CD14-positive monocyte (primary cell): Measurements from ENCODE around the gene RNF217. TPM values are rescaled to one million over a fixed set of nuclear protein-coding genes. Genes with fewer than 3 reads are reported as not detected.

Source experiments
- DNase-seq, 3 donors: peaks; one replicate each; pipeline ENCODE4 v3.0.0-alpha.2; 2011 to 2022
- H2AFZ ChIP-seq: 2 replicates; pipeline ENCODE4 v1.6.0; 2012; ENCODE audit warnings: mild to moderate bottlenecking, low read depth, low read length, inconsistent platforms; ENCODE audit not compliant: insufficient read depth, poor library complexity, severe bottlenecking
- H3K27ac ChIP-seq, 2 donors: 1 replicate in 1 of 2; 2 replicates in 1 of 2; pipeline ENCODE4 v1.5.1; 2012 to 2013; ENCODE audit warnings: low read length in 2 of 2, control low read depth in 1 of 2, inconsistent platforms in 1 of 2, low read depth in 1 of 2, mild to moderate bottlenecking in 1 of 2
- H3K27me3 ChIP-seq, 2 donors: one replicate each; pipeline versions ENCODE4 v1.6.0 to v1.6.1; 2011 to 2013; ENCODE audit warnings: low read length in 2 of 2; ENCODE audit not compliant: control insufficient read depth in 2 of 2, insufficient read depth in 2 of 2
- H3K36me3 ChIP-seq, 2 donors: replicated peaks in 1 of 2; 1 replicate in 1 of 2; 2 replicates in 1 of 2; pipeline versions ENCODE4 v1.5.1 to v1.6.1; 2012 to 2013; ENCODE audit warnings: low read length in 2 of 2, control low read depth in 1 of 2, inconsistent platforms in 1 of 2, mild to moderate bottlenecking in 1 of 2; ENCODE audit not compliant: insufficient read depth in 2 of 2, control insufficient read depth in 1 of 2
- H3K4me1 ChIP-seq, 2 donors: 1 replicate in 1 of 2; 2 replicates in 1 of 2; pipeline versions ENCODE4 v1.5.1 to v1.6.1; 2012 to 2013; ENCODE audit warnings: low read length in 2 of 2, control low read depth in 1 of 2, inconsistent platforms in 1 of 2, mild to moderate bottlenecking in 1 of 2, moderate library complexity in 1 of 2; ENCODE audit not compliant: insufficient read depth in 2 of 2, control insufficient read depth in 1 of 2
- H3K4me2 ChIP-seq: replicated peaks from 2 replicates; pipeline ENCODE3; 2012; ENCODE audit warnings: low read length, moderate library complexity, mild to moderate bottlenecking; ENCODE audit not compliant: poor library complexity, severe bottlenecking; ENCODE audit errors: extremely low read depth
- H3K4me3 ChIP-seq, 3 experiments: fragments of 200-600 bp in 1 of 3; sonication (generic) in 1 of 3; replicated peaks in 1 of 3; 1 replicate in 2 of 3; 2 replicates in 1 of 3; pipeline ENCODE4 v1.5.1; 2011 to 2013; ENCODE audit warnings: low read length in 3 of 3, mild to moderate bottlenecking in 3 of 3, control low read depth in 2 of 3, low read depth in 2 of 3, inconsistent platforms in 1 of 3, moderate library complexity in 1 of 3
- H3K79me2 ChIP-seq: 2 replicates; pipeline ENCODE4 v1.6.0; 2012; ENCODE audit warnings: mild to moderate bottlenecking, control low read depth, inconsistent platforms, low read length, moderate library complexity; ENCODE audit not compliant: insufficient read depth
- H3K9ac ChIP-seq: 2 replicates; pipeline ENCODE4 v1.6.0; 2017; ENCODE audit warnings: low read length, mild to moderate bottlenecking; ENCODE audit not compliant: insufficient read depth, poor library complexity, severe bottlenecking
- H3K9me3 ChIP-seq, 2 donors: replicated peaks in 1 of 2; 1 replicate in 1 of 2; 2 replicates in 1 of 2; pipeline versions ENCODE4 v1.5.1 to v1.6.1; 2012 to 2013; ENCODE audit warnings: low read length in 2 of 2, control low read depth in 1 of 2; ENCODE audit not compliant: control insufficient read depth in 1 of 2, insufficient read depth in 1 of 2
- H4K20me1 ChIP-seq: 2 replicates; pipeline ENCODE4 v1.6.0; 2012; ENCODE audit warnings: mild to moderate bottlenecking, low read length, control low read depth, moderate library complexity; ENCODE audit not compliant: insufficient read depth
- H3K27ac Mint-ChIP-seq, 7 donors: one replicate each; pipeline ENCODE4 v1.8.0; 2020; ENCODE audit warnings: mild to moderate bottlenecking in 7 of 7, mixed read lengths in 7 of 7, moderate library complexity in 6 of 7, inconsistent platforms in 2 of 7
- H3K27me3 Mint-ChIP-seq, 3 donors: one replicate each; pipeline ENCODE4 v1.8.0; 2021 to 2022; ENCODE audit warnings: low read depth in 3 of 3, mild to moderate bottlenecking in 3 of 3, mixed read lengths in 3 of 3, moderate library complexity in 3 of 3, inconsistent platforms in 1 of 3
- H3K36me3 Mint-ChIP-seq, 2 donors: one replicate each; pipeline ENCODE4 v1.8.0; 2020; ENCODE audit warnings: mixed read lengths in 2 of 2, inconsistent platforms in 1 of 2, mild to moderate bottlenecking in 1 of 2
- H3K4me1 Mint-ChIP-seq: one replicate; pipeline ENCODE4 v1.8.0; 2020; ENCODE audit warnings: mild to moderate bottlenecking, mixed read lengths
- H3K4me3 Mint-ChIP-seq, 2 donors: one replicate each; pipeline ENCODE4 v1.8.0; 2020; ENCODE audit warnings: mild to moderate bottlenecking in 2 of 2, mixed read lengths in 2 of 2, moderate library complexity in 1 of 2
- H3K9me3 Mint-ChIP-seq, 7 donors: one replicate each; pipeline ENCODE4 v1.8.0; 2020 to 2022; ENCODE audit warnings: mixed read lengths in 7 of 7, mild to moderate bottlenecking in 6 of 7, moderate library complexity in 6 of 7, inconsistent platforms in 2 of 7
- CTCF ChIP-seq: fragments of 200-600 bp; IDR thresholded peaks from one replicate; pipeline ENCODE4 v1.8.0; 2022; ENCODE audit warnings: antibody characterized with exemption, mild to moderate bottlenecking
- WGBS: methylation state at CpG from one replicate; pipeline ENCODE4 v1.1.5; 2013; ENCODE audit warnings: missing lambda C conversion rate; ENCODE audit not compliant: insufficient coverage; 5-methylcytosine and 5-hydroxymethylcytosine counted together
- intact Hi-C, 2 donors: fragments of 100-400 bp; cut with micrococcal nuclease; formaldehyde crosslinking; loops; one replicate each; pipeline versions ENCODE4 v1.15.0 to v1.15.1; 2023
- polyA plus RNA-seq, 3 donors: library from polyadenylated mRNA; depleted of rRNA in 1 of 3; unstranded in 2 of 3; stranded (reverse) in 1 of 3; fragments of 300-500 nt in 2 of 3; fragments of >200 nt in 1 of 3; fragmentation: Illumina TruSeq in 2 of 3; gene quantifications; 1 replicate in 2 of 3; 2 replicates in 1 of 3; pipeline ENCODE4 v1.2.3, GENCODE V29; 2012 to 2021

Gene RNF217
- polyA plus RNA-seq, 3 donors = 2.2 to 11.6 (median 3.3) TPM

- Histone ChIP-seq H4K20me1 (no peaks in the 10 kb centered on the region), H3K4me3 (peak overlapping the region; percentile 32 to 78 (median 55)), H3K79me2 (no peaks in the 10 kb centered on the region), H3K27ac (no peak overlapping the region), H2AFZ (peak overlapping the region; percentile 91), H3K36me3 (no peaks in the 10 kb centered on the region), H3K9me3 (no peaks in the 10 kb centered on the region), H3K27me3 (peaks cover 0 to 4% of the 10 kb centered on the region in 2 donors), H3K4me1 (peaks cover 4 to 20% of the 10 kb centered on the region in 2 donors), H3K9ac (peak overlapping the region; percentile 54), H3K4me2 (peak overlapping the region; percentile 88)
- H3K36me3 Mint-ChIP-seq = no peaks in the 10 kb centered on the region
- H3K4me3 Mint-ChIP-seq = peak overlapping the region; percentile 79 to 92
- no peak overlapping the region for H3K27ac Mint-ChIP-seq
- intact Hi-C loops = no loop called here
- peaks cover 0 to 10% (median 3%) of the 10 kb centered on the region in 3 donors for H3K27me3 Mint-ChIP-seq
- TF ChIP-seq CTCF = no peak
- peaks cover 0 to 3% (median 0%) of the 10 kb centered on the region in 7 donors for H3K9me3 Mint-ChIP-seq
- DNase-seq = peak; percentile 16 to 34 (median 25)
- peaks cover 30% of the 10 kb centered on the region for H3K4me1 Mint-ChIP-seq
- WGBS = under 1% methylated on average over 42 of the region's 48 CpGs
Measured at GRCh38 chr6:125099211-125100073, 137.2 kb downstream of the RNF217 start.

- Histone ChIP-seq H3K9ac (peak overlapping the region; percentile 54), H3K4me3 (peak overlapping the region; percentile 32 to 78 (median 55)), H4K20me1 (no peaks in the 10 kb centered on the region), H3K79me2 (no peaks in the 10 kb centered on the region), H3K4me2 (peak overlapping the region; percentile 88), H3K36me3 (no peaks in the 10 kb centered on the region), H3K9me3 (no peaks in the 10 kb centered on the region), H3K27me3 (peaks cover 0 to 4% of the 10 kb centered on the region in 2 donors), H2AFZ (peak overlapping the region; percentile 91), H3K4me1 (peaks cover 4 to 20% of the 10 kb centered on the region in 2 donors), H3K27ac (no peak overlapping the region)
- 100% methylated on average over 2 of the region's 10 CpGs for WGBS
- Mint-ChIP-seq H3K27ac (no peak overlapping the region), H3K9me3 (peaks cover 0 to 3% (median 0%) of the 10 kb centered on the region in 7 donors), H3K4me3 (peak overlapping the region; percentile 79 to 92), H3K27me3 (peaks cover 0 to 10% (median 3%) of the 10 kb centered on the region in 3 donors), H3K36me3 (no peaks in the 10 kb centered on the region), H3K4me1 (peaks cover 30% of the 10 kb centered on the region)
- DNase-seq = no peak
- intact Hi-C loops = no loop called here
- no peak for TF ChIP-seq CTCF
Measured at GRCh38 chr6:125100074-125100652, 137.9 kb downstream of the RNF217 start.
